NCI-H1930 (cell line): ENCODE results near the gene SCGB1C2.
A peak's percentile ranks its signal among the peaks of the same experiment; 100 is the strongest.
"Not testable (repeated sequence)": the region's sequence is repeated elsewhere in the genome, so short reads cannot be mapped to it uniquely, and the experiment has no call there.

Experiments
- DNase-seq, 2 experiments: peaks; one replicate each; lab custom pipeline; 2025; lab: John Stamatoyannopoulos, UW

Gene SCGB1C2

GRCh38 chr17:149231-149630 is 11.9 kb downstream of the SCGB1C2 start:
- no peak for DNase-seq

- DNase-seq: no peak
These were observed 12.7 kb downstream of the SCGB1C2 start for GRCh38 chr17:149897-150584.

- no peak for DNase-seq
These were observed 13.6 kb downstream of the SCGB1C2 start for GRCh38 chr17:151004-151403.

- DNase-seq: no peak
These were observed 14.8 kb downstream of the SCGB1C2 start for GRCh38 chr17:151886-152859.

GRCh38 chr17:152860-153420 is 15.6 kb downstream of the SCGB1C2 start:
- DNase-seq: no peak

- no peak for DNase-seq
These were observed 16.5 kb downstream of the SCGB1C2 start for GRCh38 chr17:153851-154250.

GRCh38 chr17:155576-155975 is 18.2 kb downstream of the SCGB1C2 start:
- no peak for DNase-seq

- no peak for DNase-seq
These were observed 18.8 kb downstream of the SCGB1C2 start for GRCh38 chr17:156094-156621.

- DNase-seq: no peak
These were observed 19.6 kb downstream of the SCGB1C2 start for GRCh38 chr17:156946-157345.

GRCh38 chr17:157901-158300 is 20.5 kb downstream of the SCGB1C2 start:
- DNase-seq: no peak

GRCh38 chr17:158379-158778 is 21.0 kb downstream of the SCGB1C2 start:
- no peak for DNase-seq

GRCh38 chr17:159609-160008 is 22.2 kb downstream of the SCGB1C2 start:
- DNase-seq: no peak

- no peak for DNase-seq
These were observed 23.0 kb downstream of the SCGB1C2 start for GRCh38 chr17:160336-160735.

GRCh38 chr17:161481-161880 is 24.1 kb downstream of the SCGB1C2 start:
- no peak for DNase-seq

GRCh38 chr17:162689-163088 is 25.3 kb downstream of the SCGB1C2 start:
- DNase-seq: no peak

- DNase-seq: no peak
These were observed 26.2 kb downstream of the SCGB1C2 start for GRCh38 chr17:163514-164098.

GRCh38 chr17:164303-165235 is 27.2 kb downstream of the SCGB1C2 start:
- DNase-seq: peak in 1 of 2 experiments; percentile 44

- no peak for DNase-seq
These were observed 28.6 kb downstream of the SCGB1C2 start for GRCh38 chr17:165939-166338.

- not testable (repeated sequence) for DNase-seq
These were observed 31.2 kb downstream of the SCGB1C2 start for GRCh38 chr17:168614-169013.

GRCh38 chr17:170130-170670 is 32.8 kb downstream of the SCGB1C2 start:
- DNase-seq: no peak

GRCh38 chr17:171871-172270 is 34.5 kb downstream of the SCGB1C2 start:
- no peak for DNase-seq
